NCI-H2107 (cell line): ENCODE measurements around the gene SYT2.
"Not testable (repeated sequence)": the region's sequence is repeated elsewhere in the genome, so short reads cannot be mapped to it uniquely, and the experiment has no call there.

Experiments used
- DNase-seq: peaks from one replicate; lab custom pipeline; 2025; lab: John Stamatoyannopoulos, UW

SYT2 gene

DNA sequence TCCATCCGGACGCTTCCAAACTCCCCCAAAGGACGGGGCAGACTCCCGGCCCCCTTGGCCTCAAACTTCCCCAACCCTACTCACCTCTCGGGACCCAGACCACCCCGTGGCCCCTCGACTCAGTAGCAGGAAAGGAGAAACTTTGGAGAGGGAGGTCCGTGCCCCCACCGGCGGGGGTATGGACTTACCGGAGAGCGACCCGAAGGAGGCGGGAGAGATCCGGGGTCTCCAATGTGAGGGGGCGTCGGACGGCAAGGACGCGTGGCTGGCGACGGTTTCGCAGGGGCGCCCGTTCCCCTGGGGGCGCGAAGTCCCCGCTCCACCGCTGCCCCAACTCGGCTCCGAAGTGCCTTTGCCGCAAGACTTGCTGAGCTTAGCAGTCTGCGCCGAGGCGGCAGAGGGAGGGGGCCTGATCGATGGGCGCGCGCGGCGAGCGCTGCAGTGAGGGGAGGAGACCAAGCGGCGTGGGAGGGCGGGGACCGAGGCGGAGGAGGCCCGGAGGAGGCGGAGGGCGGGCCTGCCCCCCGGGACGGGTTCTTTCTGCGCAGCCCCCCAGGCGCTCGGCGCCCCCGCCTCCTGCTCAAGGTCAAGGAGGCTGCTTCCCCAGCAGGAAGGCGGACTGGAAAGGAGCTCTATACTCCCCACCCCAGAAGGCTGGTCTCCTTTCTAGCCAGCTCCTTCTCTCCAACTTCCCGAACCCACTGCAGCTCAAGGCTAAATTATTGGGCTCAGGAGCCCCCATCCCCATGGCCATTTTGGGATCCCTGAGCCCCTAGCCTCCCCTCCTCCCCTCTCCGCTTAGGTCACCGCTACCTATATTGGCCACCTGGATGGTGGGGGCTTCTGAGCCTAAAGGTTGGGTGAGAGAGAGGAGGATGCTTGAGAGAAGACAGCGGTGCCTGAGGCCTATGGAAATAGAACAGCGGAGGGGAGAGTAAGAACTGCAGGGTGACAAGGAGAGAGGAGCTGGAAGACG, at the start of gene SYT2:
Gene SYT2, minus strand, starts transcription at position 385 of the 976 bp plus-strand sequence. CDS start 104,682 bp downstream, outside the sequence.
- DNase-seq: no peak

DNA sequence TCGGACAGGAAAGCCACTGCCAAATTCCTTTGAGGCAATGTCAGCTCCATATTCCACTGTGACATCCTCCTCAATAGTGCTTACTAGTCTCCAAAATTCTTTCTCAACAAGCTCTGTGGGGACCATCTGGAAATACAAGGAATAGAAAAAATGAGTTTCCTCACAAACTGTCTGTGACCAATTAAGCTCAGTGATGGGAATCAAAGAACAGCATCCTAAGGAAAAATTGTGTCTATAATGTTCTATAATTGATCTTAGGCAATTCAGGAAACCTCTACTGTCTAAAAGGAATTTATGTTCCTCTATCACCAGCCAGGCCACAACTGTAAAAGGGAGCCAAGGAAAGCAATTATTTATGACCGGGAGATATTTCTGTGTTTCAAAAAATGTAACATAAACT, 46.1 kb upstream of the SYT2 start:
- no peak for DNase-seq

DNA sequence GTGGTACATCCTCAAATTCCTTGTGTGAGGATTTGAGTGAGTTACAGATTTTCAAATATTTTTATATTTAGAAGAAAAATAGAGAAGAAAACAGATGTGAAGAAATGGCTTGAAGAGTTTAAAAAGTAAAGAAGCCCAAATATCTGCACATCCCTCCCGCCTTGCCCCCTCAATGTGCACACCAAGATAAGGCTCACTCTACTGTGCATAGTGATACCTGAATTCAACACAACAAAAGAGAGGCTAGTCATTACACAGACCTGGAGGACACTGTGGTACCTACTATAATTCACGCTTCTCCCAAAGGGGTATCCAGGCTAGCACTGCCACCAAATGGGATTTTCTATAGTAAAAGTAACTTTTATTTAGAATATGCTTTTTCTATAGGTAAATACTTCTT, 44.0 kb upstream of the SYT2 start:
- DNase-seq: no peak

DNA sequence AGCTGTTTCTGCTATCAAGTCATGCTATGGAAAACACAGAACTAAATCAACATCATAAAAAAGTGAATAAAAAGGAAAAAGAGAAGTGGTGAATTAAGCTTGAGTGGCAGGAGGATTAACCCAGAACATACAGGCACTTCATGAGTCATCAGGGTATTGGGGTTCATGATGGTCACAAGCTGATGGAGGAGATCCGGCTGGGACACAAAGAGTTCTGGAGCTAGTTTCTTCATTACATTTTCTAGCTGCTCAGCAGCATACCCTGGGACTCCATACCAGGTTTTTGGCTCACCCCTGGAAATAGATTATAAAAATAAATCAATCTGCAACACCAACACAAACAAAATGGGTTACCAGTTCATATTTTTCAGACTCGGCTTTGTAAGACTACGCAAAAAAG, 42.5 kb upstream of the SYT2 start:
- no peak for DNase-seq

DNA sequence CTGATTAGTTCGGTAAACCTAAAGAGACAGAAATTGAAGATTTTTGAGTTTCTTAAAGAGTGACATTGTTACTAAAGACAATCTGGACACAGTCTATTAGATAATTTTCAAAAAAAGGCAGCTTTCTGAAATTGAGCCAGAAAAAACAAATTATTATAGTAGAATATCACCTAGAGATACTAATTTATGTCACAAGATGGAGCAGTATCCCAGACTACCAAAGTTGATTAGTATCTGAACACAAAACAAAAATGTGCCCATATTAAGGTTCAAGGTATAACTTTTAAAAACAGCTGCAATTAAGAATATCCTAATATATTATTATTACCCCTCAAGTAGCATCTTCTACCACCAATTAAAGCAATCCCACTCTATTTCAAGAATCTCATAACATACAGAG, 40.5 kb upstream of the SYT2 start:
- no peak for DNase-seq

DNA sequence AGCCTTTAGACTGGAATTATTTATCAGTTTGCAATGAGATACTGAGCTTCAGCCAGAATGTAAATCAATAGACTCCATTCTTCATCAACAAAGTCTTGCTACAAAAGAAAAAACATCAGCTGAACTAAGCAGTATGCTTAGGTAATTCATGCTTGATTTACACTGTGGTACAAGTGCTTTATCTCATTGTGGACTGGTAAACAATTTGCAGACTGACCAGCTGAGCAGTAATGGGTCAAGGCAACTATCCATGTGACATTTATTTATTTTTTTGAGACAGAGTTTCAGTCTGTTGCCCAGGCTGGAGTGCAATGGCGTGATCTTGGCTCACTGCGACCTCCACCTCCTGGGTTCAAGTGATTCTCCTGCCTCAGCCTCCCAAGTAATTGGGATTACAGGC, 39.8 kb upstream of the SYT2 start:
- no peak for DNase-seq

DNA sequence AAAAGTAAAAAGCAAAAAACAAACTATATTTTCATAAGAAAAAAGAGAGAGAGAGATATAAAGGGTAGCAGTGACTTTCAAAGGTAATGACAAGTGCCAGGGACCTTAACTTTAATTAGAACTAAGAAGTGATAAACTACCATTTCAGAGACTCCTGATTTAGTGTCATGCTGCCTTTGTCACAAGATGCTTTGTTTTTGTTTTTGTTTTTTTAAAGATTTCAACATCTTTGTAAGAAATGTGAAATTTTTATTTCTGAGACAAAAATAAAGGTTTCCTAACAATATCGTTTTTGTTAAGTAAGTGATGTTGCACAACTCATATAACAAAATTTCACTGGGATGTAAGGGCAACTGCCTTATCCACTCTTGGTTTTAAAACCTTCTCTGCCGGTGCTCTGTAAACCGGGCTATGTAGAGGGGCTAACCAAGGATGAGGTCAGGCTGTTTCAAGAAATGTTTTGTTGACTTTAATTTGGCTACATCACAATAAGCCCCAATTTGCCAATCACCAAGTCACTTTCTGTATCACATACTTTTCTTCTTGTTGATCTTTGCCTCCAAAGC, 35.2 kb upstream of the SYT2 start:
- DNase-seq: no peak

DNA sequence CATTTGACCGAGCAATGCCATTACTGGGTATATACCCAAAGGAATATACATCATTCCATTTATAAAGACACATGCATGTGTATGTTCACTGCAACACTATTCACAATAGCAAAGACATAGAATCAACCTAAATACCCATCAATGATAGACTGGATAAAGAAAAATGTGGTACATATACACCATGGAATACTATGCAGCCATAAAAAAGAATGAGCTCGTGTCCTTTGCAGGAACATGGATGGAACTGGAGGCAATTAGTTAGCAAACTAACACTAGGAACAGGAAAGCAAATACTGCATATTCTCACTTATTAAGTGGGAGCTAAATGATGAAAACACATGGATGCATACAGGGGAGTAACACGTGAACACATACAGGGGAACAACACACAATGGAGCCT, 34.5 kb upstream of the SYT2 start:
- not testable (repeated sequence) for DNase-seq

DNA sequence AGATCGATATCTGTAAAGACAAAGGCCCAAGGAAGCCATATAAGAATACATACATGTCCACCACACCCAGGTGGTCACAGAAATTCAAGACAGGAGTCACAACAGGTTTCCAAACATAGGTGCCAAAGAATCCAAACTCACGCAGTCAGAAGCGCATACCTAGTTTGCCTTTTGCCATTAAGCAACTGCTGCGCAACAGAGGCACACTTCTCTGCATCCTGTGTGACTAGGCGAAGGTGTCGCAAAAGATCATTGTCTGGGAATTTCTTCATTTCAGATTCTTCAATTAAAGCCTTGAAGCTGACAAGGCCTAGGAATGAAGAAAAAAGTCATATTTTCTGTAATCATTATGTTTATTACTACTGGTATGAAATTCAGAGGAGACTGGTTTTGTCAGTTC, 32.2 kb upstream of the SYT2 start:
- DNase-seq: no peak

DNA sequence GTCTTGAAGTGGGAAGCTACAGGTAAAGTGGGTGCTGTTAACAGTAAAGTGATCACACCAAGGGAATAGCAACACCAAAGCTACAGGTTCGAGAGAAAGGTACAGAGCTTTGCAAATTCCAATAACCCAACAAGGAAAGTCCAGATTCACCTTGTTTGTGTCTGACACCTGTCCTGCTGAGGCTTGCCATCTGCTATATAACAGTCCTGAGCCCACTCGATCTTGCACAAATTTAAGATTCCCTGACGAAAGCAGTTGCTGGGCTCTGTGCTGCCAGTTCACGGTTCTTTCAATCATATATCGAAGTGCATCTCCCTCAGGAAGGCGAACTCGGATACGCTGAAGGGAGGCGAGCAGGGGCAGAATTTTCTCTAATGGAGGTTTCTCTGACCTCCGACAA, 23.0 kb upstream of the SYT2 start:
- no peak for DNase-seq

DNA sequence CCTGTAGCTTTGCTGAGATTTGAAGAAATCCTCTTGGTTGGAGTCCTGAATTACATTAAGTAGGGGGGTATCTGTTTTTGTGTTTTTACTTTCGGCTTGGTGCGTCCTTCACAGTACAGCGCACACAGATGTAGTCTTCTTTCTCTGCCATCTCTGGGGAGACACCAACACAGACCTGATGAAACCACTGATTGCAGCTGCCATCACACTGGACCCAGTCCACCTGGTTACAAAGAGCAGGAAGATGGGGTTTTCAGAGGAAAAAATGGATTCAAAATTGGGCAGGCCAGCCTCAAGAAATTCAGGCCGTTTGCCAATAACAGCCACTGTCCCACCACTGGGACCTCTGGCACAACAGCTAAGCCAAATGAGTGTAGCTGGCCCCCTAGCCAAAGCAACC, 18.7 kb upstream of the SYT2 start:
- no peak for DNase-seq

DNA sequence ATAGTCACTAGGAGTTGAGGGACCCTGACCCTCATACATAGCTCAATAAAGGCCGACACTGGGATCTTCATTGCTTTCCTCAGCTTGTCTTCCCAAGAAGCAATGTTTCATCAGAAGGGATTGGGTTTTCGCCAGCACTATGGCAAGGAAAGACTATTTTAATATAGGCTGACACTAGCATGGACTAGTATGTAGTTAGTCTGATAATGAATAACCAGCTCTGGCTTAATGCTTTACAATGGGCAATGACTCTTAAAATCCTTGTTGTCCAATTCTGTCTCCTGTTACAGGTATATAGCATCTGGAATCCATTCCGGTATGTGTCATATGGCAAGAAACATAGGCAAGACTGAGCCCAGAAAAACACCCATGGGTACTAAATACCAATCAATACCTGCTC, 15.3 kb upstream of the SYT2 start:
- DNase-seq: no peak

DNA sequence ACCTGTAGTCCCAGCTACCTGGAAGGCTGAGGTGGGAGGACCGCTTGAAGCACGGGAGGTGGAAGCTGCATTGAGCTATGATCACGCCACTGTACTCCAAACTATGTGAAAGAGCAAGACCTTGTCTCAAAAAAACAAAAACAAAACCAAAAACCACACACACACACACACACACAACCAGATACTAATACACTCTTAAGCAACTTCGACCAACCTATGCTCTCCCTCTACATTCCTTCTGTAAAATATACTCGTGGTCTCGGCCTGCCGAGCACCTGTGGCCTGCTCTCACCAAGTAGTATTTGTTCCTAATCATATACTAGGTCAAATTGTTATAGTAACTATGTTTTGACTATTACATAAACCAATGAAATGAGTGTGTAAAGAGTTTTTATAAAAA, 13.5 kb upstream of the SYT2 start:
- DNase-seq: no peak

DNA sequence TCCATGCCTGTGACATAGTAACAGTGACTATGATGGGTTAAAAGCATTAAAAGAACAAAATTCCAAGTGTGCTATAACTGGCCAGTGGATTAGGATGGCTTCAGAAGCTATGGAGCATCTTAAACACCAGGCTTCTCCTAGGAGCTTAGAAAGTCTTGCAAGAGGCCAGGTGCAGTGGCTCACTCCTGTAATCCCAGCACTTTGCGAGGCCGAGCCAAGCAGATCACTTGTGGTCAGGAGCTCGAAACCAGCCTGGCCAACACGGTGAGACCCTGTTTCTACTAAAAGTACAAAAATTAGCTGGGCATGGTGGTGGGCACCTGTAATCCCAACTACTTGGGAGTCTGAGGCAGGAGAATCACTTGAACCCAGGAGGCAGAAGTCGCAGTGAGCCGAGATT, 12.8 kb upstream of the SYT2 start:
- DNase-seq: not testable (repeated sequence)

DNA sequence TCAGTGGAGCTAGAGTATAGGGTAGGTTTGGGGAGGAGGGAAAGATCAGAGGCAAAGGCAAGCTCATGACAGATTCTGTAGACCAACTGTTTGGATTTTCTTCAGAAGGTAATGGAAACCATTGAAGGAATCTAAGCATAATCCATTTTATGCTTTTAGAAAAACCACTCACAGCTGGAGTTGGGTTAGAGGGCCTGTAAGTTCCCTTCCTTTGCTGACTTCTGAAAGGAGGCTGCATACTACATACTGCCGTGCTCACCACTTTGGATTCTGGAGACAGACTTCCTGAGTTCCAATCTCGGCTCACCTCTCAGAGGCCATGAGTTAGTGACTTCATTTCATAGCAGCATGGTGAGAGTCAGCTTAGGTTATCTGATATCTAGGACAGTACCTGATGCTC, 6.4 kb upstream of the SYT2 start:
- no peak for DNase-seq

DNA sequence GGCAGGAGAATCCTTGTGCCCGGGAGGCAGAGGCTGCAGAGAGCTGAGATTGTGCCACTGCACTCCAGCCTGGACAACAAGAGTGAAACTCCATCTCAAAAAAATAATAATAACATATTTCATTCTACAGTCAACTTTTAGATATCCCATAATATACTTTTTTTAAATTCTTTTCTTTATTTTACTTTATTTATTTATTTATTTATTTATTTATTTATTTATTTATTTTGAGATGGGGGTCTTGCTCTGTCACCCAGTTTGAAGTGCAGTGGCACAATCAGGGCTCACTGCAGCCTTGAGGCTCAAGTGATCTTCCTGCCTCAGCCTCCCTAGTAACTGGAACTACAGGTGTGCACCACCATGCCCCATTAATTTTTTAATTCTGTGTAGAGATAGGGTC, 3.9 kb upstream of the SYT2 start:
- not testable (repeated sequence) for DNase-seq

DNA sequence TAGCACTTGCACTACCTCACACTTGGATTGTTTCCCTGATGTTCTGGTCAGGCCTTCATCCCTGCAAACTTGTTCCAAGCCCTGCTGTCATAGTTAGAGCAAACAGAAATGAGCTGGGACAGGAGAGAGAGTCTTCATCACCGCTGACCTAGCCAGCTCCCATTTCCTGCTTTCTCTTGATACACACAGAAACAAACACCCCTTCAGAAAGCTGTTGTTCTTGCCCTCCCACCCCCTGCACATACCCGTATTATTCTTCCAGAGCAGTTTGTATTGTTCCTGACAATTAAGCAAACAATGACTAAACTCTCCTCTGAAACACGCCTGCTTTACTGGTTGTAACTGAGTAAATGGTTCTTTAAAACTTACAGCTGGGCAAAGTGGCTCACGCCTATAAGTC, 2.9 kb upstream of the SYT2 start:
- no peak for DNase-seq

DNA sequence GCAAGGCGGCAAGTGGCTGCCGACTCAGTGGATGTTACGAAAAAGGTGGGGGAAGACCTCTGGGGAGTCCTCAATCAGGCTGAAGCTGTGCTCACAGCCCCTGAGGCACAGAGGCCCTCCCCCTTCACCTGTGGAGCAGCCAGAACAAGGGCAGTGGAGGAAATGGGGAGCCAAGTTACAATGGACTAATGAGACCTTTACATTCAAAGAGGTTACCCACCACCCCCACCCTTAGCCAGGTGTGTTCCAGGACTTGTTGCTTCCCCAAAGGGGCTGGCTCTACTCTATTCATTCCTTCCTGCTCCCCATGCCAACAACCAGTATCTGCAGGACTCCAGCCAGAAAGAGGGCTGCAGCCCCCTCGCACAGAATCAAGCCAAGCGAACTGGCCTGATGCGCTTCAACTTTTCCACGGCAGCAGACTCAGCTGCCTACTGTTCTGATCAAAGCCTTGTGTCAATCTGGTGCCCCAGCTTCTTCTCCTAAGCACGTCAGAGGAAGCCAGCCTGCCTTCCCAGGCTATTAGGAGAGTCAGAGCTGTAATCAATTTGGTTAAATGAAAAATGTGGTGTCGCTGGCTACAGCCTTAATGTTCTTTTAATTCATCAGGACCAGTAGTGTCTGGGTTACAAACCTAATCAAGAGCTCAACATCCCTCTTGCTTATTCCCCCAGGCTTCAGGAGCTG, 1.8 kb upstream of the SYT2 start:
- no peak for DNase-seq

DNA sequence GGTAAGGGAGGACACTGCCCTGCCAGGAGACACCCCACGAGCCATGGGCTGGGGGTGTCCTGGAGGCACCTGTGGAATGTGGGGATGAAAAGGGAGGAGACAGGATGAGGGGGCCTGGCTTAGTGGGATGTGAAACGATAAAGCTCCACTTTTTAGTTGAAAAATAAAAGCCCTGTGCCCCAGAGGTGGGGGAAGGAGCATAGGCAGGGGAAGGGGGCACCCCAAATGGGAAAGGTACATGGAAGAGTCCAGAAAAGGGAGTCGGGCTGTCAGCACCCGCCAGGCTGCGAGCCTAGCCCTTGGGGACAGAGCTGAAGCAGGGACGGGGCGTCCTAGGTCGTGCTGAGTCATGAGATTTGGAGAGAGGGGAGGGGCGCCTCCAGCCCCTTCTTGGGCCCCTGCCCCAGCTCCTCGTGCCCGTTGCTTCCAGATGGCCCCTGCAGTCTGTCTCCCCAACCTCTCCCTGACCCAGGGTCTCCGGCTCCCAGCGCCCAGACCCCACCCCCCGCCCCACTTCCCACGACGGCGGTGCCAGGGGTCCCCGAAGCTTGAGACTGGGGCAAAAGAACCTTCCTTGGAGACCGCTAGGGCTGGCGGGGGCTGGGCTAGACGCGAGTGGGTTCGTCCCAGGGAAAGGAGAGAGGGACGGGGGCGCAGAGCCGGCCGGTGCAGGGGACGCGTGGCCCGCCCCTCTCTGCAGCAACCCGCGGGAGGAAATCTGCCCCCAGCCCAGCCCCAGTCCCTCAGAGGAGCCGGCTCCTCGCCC, 795 bp downstream of the SYT2 start:
- no peak for DNase-seq

DNA sequence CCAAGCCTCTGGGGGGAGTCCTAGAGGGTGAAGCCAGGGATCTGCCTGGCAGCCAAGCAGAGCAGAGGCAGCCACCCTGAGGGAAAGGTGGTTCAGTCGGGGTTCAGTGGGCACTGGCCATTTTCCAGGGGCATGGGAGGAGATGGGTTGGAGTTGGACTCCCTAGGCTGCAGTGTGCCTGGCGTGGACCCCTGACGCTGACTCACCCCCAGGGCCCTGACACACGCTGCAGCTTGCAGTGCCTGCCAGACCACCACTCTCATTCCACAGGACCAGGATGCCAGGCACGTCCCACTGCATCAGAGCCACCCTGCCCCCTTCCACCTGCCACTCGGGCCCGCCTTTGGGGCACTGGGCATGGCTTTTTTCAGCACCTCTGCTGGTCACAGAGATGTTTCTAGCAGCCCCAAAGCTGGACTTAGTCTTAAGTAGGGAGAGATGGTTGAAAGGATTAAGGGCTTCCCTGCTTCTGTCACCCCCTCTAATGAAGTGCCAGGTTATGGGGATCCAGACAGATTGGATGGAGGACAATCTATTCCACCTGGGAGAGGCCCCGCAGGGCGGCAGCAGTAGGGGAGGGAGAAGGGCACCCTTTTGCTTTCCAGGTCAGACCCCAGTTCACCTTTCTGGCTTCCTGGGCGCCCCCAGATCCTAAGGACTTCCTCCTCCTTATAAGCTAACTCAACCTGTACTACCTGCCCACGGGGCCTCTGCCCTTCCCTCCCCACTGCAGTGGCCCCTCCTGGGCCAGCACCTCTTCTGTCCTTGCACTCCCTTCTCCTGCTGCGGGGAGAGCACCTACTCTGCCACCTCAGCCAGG, 1.6 kb downstream of the SYT2 start:
- DNase-seq: no peak

DNA sequence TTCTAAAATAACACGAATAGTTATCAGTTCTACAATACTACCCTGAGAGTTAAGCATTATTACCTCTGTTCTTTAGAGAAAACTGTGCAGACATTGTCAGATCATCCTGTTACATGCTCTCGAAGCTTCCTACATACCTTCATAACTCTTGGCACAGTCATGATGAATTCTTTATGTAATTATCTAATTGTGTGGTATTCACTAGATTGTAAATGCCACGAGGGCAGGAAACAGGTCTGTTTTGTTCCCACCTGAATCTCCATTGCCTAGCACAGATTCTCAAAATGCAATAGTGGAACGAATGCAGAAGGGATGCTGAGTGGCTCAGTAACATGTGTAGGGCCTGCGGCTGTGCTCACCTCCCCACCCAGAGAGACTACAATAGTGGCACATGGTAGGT, 3.4 kb downstream of the SYT2 start:
- no peak for DNase-seq
